Measurements from ENCODE around the gene TLE5.

The TLE5 gene, protein sequence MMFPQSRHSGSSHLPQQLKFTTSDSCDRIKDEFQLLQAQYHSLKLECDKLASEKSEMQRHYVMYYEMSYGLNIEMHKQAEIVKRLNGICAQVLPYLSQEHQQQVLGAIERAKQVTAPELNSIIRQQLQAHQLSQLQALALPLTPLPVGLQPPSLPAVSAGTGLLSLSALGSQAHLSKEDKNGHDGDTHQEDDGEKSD

DNA sequence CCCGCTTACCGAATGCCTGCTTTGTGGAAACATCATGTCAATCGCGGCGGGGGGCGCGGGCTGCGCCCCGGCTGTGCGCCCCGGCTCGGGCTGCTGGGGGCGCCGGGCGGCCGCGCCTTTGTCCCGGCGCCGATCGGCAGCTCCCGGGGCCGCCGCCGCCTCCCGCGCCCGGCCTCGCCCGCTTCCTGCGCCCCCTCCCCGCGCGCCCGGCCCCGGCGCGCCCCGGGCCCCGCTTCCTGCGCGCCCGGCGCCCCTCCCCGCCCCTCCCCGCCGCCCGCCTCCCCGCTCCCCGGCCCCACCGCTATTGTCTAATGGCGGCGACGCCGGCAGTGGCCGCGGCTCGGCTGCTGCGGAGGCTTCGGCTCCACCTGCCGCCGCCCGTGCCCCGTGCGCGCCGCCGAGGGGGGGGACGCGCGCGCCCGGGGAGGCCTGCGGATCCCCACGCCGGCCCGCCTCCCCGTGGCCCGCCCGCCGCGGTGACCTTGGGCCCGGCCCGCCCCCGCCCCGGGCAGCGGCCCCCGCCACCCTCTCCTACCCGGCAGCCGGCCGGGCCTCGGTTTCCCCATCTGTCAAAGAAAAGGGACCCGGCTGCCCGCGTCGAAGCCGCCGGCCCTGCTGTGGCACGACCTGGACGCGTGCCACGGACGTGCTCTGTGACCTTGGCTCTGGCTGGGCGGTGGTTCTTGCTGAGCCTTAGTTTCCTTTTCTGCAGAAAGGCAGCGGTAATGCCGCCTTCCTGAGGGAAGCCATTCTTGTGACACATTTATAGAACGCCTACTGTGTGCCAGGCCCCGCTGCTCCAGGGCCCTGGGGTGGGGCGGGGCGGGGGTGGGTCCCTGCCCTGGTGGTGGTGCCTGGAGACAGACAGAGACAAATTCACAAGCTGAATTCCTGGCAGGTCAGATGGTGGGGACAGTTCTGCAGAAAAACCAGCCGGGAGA is at the start of gene TLE5:
Gene TLE5 (minus strand): TSS at position 331 of the 941 bp plus-strand sequence. CDS start 295 bp downstream, at position 36.
- peak; percentile 49 for DNase-seq
- peaks cover 31 to 81% of the 10 kb centered on the region in 2 donors for H3K4me1 Mint-ChIP-seq
- no peaks in the 10 kb centered on the region for H3K9me3 Mint-ChIP-seq
- peak within 1 kb of the TSS; percentile 88 to 90 for H3K4me3 Mint-ChIP-seq
- peaks cover 16 to 22% of the 10 kb centered on the region in 2 donors for H3K36me3 Mint-ChIP-seq
- ATAC-seq (replicated peaks): peak; percentile 37 to 55
- no peaks in the 10 kb centered on the region for H3K27me3 Mint-ChIP-seq
- peak within 1 kb of the TSS; percentile 96 for H3K27ac Mint-ChIP-seq

DNA sequence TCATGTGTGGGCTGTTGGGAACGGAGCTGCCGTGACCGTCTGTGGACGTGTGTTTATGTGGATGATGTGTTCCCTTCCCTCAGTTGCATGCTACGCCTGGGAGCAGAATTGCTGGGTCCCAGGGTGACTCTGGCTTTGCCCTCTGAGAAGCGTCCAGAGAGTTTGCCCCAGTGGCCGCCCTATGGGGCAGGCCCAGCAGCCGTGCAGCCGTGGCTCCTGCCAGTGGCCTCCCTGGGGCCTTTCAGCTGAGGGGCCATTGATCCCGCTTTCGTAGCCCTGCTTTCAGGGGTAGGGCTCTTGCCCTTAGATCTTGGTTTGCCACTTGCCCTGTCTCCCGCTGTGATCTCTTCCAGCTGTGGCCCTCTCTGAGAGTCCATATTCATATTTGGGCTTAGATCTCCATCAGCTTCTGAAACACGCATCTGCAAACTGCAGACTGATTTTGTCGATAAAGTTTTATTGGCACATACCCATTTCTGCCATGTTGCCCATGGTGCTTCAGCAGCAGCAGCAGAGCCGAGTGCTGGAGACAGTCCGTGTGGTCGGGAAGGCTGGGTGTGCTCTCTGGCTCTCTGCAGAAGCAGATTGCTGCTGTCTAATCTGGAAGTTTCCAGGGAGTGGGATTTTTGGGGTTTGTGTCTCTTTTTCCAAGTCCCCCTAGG is 49.4 kb upstream of the TLE5 start:
- DNase-seq: no peak
- H3K9me3 Mint-ChIP-seq: no peaks in the 10 kb centered on the region
- H3K27me3 Mint-ChIP-seq: no peaks in the 10 kb centered on the region
- peaks cover 12 to 20% of the 10 kb centered on the region in 2 donors for H3K4me1 Mint-ChIP-seq
- no peak overlapping the region for H3K4me3 Mint-ChIP-seq
- H3K27ac Mint-ChIP-seq: no peak overlapping the region
- no peak for ATAC-seq (replicated peaks)
- peaks cover 5 to 9% of the 10 kb centered on the region in 2 donors for H3K36me3 Mint-ChIP-seq

DNA sequence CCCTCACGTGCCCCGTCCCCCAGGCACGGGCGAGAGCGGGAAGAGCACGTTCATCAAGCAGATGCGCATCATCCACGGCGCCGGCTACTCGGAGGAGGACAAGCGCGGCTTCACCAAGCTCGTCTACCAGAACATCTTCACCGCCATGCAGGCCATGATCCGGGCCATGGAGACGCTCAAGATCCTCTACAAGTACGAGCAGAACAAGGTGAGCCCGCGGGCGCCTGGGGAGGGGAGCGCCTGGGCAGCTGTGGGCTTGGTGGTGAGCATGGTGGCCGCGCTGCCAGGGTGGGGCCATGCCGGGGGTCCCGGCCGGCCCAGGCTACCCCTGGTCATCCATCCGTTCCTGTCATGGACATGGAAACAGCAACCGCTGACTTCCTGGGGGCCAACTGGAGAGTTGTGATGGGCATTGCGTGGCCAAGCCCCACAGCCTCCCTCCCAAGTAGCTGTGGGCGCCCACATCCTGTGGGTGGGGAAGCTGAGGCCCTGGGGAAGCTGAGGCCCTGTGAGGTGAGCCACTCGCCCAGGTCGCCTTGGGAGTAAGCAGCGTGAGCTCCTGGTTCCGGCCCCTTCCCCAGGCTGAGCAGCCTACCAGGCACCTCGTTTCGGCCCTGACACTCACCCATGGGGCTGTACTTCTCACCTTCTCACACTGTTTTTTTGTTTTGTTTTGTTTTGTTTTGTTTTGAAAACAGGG is 48.0 kb upstream of the TLE5 start:
- peaks cover 15 to 22% of the 10 kb centered on the region in 2 donors for H3K4me1 Mint-ChIP-seq
- H3K9me3 Mint-ChIP-seq: no peaks in the 10 kb centered on the region
- H3K27ac Mint-ChIP-seq: no peak overlapping the region
- H3K36me3 Mint-ChIP-seq: peaks cover 5 to 9% of the 10 kb centered on the region in 2 donors
- H3K4me3 Mint-ChIP-seq: no peak overlapping the region
- DNase-seq (no peak), ATAC-seq (replicated peaks) (no peak)
- H3K27me3 Mint-ChIP-seq: no peaks in the 10 kb centered on the region

DNA sequence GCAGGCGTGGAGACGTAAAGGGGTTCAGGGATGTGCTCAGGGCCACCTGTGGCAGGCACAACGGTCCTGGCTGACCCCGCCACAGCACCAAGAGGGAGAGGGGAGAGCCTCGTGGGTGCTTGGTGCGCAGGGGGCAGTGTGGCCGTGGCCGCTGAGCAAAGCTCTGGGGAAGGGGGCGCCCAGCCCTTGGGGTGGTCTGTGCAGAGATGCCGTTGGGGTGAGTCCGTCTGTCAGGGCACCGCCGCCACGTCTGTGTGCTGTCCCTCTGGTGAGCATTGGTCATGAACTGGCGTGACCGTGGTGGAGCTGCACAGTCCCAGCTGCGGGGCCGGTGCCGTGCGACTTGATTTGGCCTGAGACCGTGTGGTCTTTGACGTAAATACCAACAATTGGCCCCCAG is 47.2 kb upstream of the TLE5 start:
- Mint-ChIP-seq H3K4me1 (peaks cover 15 to 26% of the 10 kb centered on the region in 2 donors), H3K27ac (no peak overlapping the region), H3K9me3 (no peaks in the 10 kb centered on the region)

DNA sequence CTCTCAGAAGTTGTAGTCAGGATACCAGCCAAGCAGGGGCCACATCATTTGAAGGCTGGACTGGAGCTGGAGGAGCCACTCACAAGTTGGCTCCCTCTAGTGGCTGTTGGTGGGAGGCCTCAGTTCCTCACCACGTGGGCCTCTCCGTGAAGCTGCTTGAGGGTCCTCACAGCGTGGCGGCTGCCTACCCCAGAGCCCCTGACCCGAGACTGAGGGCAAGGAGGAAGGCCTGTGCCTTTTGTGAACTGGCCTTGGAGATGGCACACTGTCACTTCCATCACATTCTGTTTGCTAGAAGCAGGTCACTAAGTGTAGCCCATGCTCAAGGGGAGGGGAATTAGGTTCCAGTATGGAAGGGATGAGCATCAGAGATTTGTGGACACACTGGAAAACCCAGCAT is 46.5 kb upstream of the TLE5 start:
- DNase-seq: peak; percentile 41
- peaks cover 20 to 33% of the 10 kb centered on the region in 2 donors for H3K4me1 Mint-ChIP-seq

More for the DNA sequence above, 47.2 kb upstream of the TLE5 start:
- Mint-ChIP-seq H3K27me3 (no peaks in the 10 kb centered on the region), H3K36me3 (peaks cover 5 to 9% of the 10 kb centered on the region in 2 donors), H3K4me3 (no peak overlapping the region)
- ATAC-seq (replicated peaks) (no peak), DNase-seq (no peak)

DNA sequence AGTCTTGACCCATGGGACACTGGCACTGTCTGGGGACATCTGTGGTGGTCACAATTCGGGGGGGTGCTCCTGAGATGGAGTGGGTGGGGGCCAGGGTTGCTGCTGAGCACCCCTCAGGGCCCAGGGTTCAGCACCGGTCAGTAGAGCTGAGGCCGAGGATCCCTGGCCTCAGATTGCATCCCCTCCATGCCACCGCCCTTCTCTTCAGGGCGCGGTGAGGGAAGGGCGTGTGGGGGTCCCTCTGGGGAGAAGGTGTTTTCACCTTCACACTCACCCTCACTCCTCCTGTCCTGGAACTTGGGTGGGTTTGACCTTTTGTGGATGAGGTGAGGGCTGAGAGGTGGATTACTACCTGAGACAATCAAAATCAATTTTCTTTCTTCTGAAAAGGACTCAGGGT is 45.4 kb upstream of the TLE5 start:
- no peak overlapping the region for H3K27ac Mint-ChIP-seq
- peaks cover 20 to 35% of the 10 kb centered on the region in 2 donors for H3K4me1 Mint-ChIP-seq

More for the DNA sequence above, 46.5 kb upstream of the TLE5 start:
- H3K9me3 Mint-ChIP-seq: no peaks in the 10 kb centered on the region
- no peak overlapping the region for H3K4me3 Mint-ChIP-seq
- peak; percentile 82 to 83 for ATAC-seq (replicated peaks)
- peaks cover 5 to 9% of the 10 kb centered on the region in 2 donors for H3K36me3 Mint-ChIP-seq
- no peaks in the 10 kb centered on the region for H3K27me3 Mint-ChIP-seq
- H3K27ac Mint-ChIP-seq: peak overlapping the region; percentile 56

DNA sequence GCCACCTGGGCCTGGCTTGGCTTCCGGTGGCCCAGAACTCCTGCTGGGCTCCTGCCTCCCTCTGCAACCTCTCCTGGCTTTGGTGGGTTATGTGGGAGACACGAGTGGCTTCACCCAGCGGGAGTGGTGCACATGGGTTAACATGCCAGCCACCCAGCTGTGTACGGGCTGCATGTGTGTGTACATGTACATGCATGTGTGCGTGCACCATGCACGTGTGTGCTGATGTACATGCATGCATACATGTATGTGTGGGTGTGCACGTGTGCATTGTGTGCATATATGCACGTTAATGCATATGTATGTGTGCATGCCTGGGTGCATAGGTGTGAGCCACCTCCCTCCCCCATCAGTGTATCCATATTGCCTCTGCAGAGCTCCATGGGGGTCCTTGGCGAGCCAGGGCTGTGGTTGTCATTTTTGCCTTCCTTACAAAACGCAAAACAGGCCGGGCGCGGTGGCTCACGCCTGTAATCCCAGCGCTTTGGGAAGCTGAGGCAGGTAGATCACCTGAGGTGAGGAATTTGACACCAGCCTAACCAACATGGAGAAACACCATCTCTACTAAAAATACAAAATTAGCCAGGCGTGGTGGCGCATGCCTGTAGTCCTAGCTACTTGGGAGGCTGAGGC is 44.3 kb upstream of the TLE5 start:
- H3K9me3 Mint-ChIP-seq: no peaks in the 10 kb centered on the region
- H3K27ac Mint-ChIP-seq: no peak overlapping the region
- DNase-seq: no peak

More for the DNA sequence above, 45.4 kb upstream of the TLE5 start:
- no peak for DNase-seq
- Mint-ChIP-seq H3K4me3 (no peak overlapping the region), H3K36me3 (peaks cover 5 to 7% of the 10 kb centered on the region in 2 donors), H3K9me3 (no peaks in the 10 kb centered on the region), H3K27me3 (no peaks in the 10 kb centered on the region)
- ATAC-seq (replicated peaks): no peak

DNA sequence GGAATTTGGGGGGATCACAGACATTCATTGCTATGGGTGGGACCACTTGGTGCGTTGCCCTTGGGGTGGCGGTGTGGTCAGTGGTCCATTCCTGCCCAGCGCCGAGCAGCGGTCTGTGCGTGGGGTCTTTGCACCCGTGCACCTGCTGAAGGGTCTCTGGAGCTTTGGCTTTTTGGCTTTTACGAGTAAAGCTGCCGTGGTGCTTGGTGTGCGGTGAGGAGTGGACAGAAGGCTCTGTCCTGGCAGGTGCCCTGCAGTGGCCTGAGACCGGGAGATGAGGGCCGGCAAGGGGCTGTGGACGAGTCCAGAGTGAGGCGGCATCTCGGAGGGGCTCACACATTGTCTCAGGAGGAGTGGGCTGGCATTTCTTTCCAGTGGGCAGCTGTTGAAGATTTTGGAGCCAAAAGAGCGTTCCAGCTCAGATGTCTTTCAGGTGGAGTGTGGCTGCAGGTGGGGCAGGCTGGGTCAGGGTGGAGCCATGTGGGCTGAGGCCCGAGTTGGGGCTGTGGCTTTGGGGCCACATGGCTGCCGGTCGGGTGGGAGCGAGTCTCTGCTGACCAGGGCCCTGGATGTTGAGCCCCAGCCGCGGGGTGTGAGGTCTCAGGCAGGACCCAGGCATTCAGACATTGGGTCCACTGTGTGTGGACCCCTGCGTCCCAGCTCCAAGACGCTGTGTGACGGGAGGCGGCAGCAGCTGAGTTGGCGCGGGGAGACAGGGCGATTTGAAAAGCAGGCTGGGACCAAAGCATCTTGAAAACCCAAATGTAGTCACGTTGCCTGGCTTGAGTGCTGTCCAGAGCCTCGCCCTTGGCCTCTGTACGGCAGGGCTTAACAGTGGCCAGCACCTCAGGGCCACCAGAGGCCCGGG is 43.6 kb upstream of the TLE5 start:
- Mint-ChIP-seq H3K4me1 (peaks cover 23 to 35% of the 10 kb centered on the region in 2 donors), H3K27me3 (no peaks in the 10 kb centered on the region), H3K36me3 (no peaks in the 10 kb centered on the region), H3K9me3 (no peaks in the 10 kb centered on the region), H3K27ac (no peak overlapping the region), H3K4me3 (no peak overlapping the region)
- DNase-seq: no peak
- ATAC-seq (replicated peaks): no peak

More for the DNA sequence above, 44.3 kb upstream of the TLE5 start:
- Mint-ChIP-seq H3K36me3 (peaks cover 0 to under 1% of the 10 kb centered on the region in 2 donors), H3K4me3 (no peak overlapping the region), H3K27me3 (no peaks in the 10 kb centered on the region), H3K4me1 (peaks cover 23 to 35% of the 10 kb centered on the region in 2 donors)
- no peak for ATAC-seq (replicated peaks)

DNA sequence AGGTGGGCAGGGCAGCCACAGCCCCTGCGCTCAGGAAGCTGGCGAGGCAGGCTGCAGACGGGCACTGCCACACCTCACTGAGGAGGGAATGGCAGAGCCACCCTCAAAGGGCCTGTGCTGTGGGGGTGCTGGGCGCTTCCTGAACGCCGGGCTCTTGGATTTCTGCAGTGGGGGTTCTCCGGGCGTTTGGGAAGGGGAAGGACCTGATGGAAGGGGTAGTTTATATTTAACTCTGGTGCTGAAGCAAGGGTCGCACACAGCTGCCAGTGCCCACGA is 42.4 kb upstream of the TLE5 start:
- Mint-ChIP-seq H3K4me1 (peaks cover 23 to 37% of the 10 kb centered on the region in 2 donors), H3K4me3 (no peak overlapping the region), H3K36me3 (no peaks in the 10 kb centered on the region), H3K9me3 (no peaks in the 10 kb centered on the region), H3K27me3 (no peaks in the 10 kb centered on the region), H3K27ac (peak overlapping the region; percentile 37)
- DNase-seq: no peak
- no peak for ATAC-seq (replicated peaks)

DNA sequence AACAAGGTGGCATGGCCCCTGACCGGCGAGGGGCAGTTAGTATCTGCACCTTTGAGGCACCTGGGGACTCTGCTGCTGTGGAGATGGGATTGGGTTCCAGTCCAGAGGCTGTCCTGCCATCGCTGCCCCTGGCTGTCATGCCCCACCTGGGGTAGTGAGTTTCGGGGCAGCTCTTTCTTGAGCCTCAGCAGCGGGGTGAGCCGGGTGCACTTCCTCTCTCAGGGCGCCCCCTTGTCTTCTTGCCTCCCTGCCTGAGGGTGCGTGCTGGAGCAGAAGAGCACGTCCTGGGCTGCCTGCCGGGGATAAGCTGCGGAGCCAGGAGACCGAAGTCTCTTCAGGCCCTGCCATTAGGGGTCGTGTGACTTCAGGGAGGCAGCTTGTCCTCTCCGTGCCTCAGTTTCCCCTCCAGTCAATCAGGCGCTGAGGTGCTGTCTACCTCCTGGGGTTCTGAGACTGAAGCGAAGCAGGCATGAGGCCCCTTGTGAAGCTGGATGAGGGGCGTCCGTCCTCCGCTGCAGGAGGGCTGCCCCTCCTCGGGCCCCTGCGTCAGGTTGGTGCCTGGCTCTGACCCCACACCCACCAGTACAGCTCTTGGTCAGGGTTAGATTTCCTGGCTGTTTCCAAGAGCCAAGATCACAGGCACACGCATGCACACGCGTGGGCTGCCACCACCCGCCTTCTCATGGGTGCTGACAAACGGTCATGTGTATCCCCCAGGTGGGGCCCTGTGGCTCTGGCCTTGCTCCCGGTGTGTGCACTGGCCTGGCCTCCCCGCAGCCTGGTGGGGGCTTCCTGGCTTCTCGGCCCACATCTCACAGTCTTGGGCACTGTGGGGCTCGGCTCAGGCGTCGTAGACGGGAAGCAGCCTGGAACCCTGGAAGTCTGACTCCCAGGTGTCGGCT is 40.2 kb upstream of the TLE5 start:
- DNase-seq: no peak
- no peak for ATAC-seq (replicated peaks)
- Mint-ChIP-seq H3K4me3 (no peak overlapping the region), H3K36me3 (no peaks in the 10 kb centered on the region), H3K4me1 (peaks cover 20 to 41% of the 10 kb centered on the region in 2 donors), H3K27ac (no peak overlapping the region), H3K27me3 (no peaks in the 10 kb centered on the region), H3K9me3 (no peaks in the 10 kb centered on the region)

DNA sequence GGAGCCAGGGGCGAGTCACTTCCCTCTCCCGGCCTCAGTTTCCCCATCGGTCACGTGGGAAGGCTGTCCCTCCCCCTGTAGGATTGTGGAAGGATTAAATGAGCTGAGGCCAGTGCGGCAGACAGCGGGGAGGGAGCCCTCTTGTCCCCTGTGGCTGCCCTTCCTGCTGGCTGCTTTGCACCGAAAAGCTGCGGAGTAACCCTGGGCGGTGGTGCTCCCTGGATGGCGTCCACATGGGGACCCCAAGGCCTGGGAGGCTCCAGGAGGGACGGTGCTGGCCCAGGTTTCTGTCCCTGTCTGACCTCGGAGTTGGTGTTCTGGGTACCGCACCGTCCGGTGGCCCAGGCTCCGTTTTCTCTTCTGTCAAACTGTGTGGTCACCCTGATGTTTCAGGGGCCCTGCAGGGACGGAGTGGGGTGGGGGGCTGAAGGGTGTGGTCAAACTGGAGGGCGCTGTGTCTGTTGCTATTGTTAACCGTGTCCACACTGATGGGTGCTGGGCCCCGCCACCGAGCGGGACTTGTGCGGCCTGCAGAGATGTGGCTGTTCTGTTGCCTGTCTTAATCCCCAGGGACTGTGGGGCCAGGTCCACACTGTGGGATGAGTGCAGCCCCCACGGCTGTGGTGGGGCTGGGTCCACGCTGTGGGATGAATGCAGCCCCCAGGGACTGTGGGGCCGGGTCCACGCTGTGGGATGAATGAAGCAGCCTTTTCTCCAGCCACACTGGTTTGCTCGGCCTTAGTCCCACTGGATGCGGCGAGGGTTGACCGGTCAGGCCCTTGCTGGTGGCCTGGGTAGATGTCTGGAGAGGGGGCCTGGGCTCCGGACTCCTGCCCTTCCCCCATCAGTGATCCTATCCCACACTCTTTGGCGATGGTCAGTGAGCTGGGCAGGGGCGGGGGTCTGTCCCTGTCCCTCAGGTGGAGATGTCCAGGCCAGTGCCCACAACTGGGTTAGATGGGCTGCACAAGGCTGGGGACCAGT is 38.7 kb upstream of the TLE5 start:
- ATAC-seq (replicated peaks) (no peak), DNase-seq (no peak)
- no peaks in the 10 kb centered on the region for H3K9me3 Mint-ChIP-seq
- H3K27me3 Mint-ChIP-seq: peaks cover 0 to 5% of the 10 kb centered on the region in 2 donors
- peaks cover 23 to 39% of the 10 kb centered on the region in 2 donors for H3K4me1 Mint-ChIP-seq
- no peaks in the 10 kb centered on the region for H3K36me3 Mint-ChIP-seq
- H3K4me3 Mint-ChIP-seq: no peak overlapping the region
- no peak overlapping the region for H3K27ac Mint-ChIP-seq

Data from stimulated activated naive B cell treated with anti-CD40 and anti-IgM and Interleukin-4, amounts not matched to agents 10 μg/mL and 1 μg/mL and 100 μg/mL, for 72 hours (primary cell).